MCF 10A (cell line): Measurements from ENCODE around the gene GET3. TPM values are rescaled to one million over a fixed set of nuclear protein-coding genes. Genes with fewer than 3 reads are reported as not detected.
A peak's percentile ranks its signal among the peaks of the same experiment; 100 is the strongest.

Experiments used
- Bru-seq: library from RNA; stranded (reverse); fragments of 400-500 nt; gene quantifications from one replicate; lab custom pipeline; 2021; lab: Mats Ljungman, UMichigan
- BruChase-seq, 2 experiments: library from RNA; stranded (reverse); fragments of 400-500 nt; gene quantifications; one replicate each; lab custom pipeline; 2021; lab: Mats Ljungman, UMichigan
- BruUV-seq: library from RNA; stranded (reverse); fragments of 400-500 nt; replicated peaks from 2 replicates; lab custom pipeline; 2021; lab: Mats Ljungman, UMichigan
- CTCF ChIA-PET: fragments of 300-600 bp; sonication (Branson Sonifier 250); formaldehyde crosslinking; extraction: SDS; loops from one replicate; lab custom pipeline; 2021; ENCODE audit warnings: antibody characterized with exemption, inconsistent platforms; lab: Yijun Ruan, JAX
- POLR2A ChIA-PET: fragments of 300-600, 350-650 bp; sonication (Branson Sonifier 250); formaldehyde crosslinking; extraction: SDS; loops from one replicate; lab custom pipeline; 2020; ENCODE audit warnings: antibody characterized with exemption, inconsistent platforms; lab: Yijun Ruan, JAX
- DNase-seq: peaks from one replicate; pipeline ENCODE4 v3.0.0-alpha.2; 2018; ENCODE audit not compliant: unreplicated experiment
- H3K27ac Mint-ChIP-seq: one replicate; pipeline ENCODE4 v1.8.0; 2022; ENCODE audit warnings: mild to moderate bottlenecking, low read depth, mixed read lengths; ENCODE audit not compliant: unreplicated experiment
- H3K27me3 Mint-ChIP-seq: one replicate; pipeline ENCODE4 v1.8.0; 2022; ENCODE audit warnings: mixed read lengths; ENCODE audit not compliant: insufficient read depth, unreplicated experiment
- H3K36me3 Mint-ChIP-seq: one replicate; pipeline ENCODE4 v1.8.0; 2022; ENCODE audit warnings: mild to moderate bottlenecking, moderate library complexity, mixed read lengths; ENCODE audit not compliant: insufficient read depth, unreplicated experiment
- H3K4me1 Mint-ChIP-seq: one replicate; pipeline ENCODE4 v1.8.0; 2022; ENCODE audit warnings: mixed read lengths; ENCODE audit not compliant: insufficient read depth, unreplicated experiment
- H3K4me3 Mint-ChIP-seq: one replicate; pipeline ENCODE4 v1.8.0; 2022; ENCODE audit warnings: mild to moderate bottlenecking, moderate library complexity, mixed read lengths; ENCODE audit not compliant: unreplicated experiment
- H3K9me3 Mint-ChIP-seq: one replicate; pipeline ENCODE4 v1.8.0; 2022; ENCODE audit warnings: mixed read lengths; ENCODE audit not compliant: unreplicated experiment
- CTCF ChIP-seq: fragments of 200-600 bp; IDR thresholded peaks from one replicate; pipeline ENCODE4 v1.8.0; 2022; ENCODE audit warnings: antibody characterized with exemption, mild to moderate bottlenecking; ENCODE audit not compliant: unreplicated experiment
- intact Hi-C: fragments of 100-400 bp; cut with micrococcal nuclease; formaldehyde crosslinking; loops from 2 replicates; pipeline ENCODE4 v1.14.1; 2022
- long read RNA-seq: library from polyadenylated mRNA; stranded (forward); transcript quantifications from one replicate; pipeline ENCODE4 v2.0.0, GENCODE V29; 2022
- total RNA-seq: library from RNA; stranded (reverse); gene quantifications from 2 replicates; pipeline ENCODE4 v1.2.3, GENCODE V29; 2022

The GET3 gene
- total RNA-seq (62.9 and 67.1 TPM in 2 replicates), Bru-seq, nascent RNA (percentile 62 among the genes with signal in this experiment), BruChase-seq, experiment 1, labeled RNA remaining after a 6-hour chase (percentile 81 among the genes with signal in this experiment), BruChase-seq, experiment 2, labeled RNA remaining after a 2-hour chase (percentile 64 among the genes with signal in this experiment)
- long read RNA-seq, transcript ASNA1-201 (7 exons, 1,280 nt), result major isoform, 128 of 132 reads
- long read RNA-seq, partial matches to known transcripts, result 0 of 132 reads
- long read RNA-seq, other reads (novel, unspliced or antisense), result 4 of 132 reads

GRCh38 chr19:12736995-12737834 lies at the start of gene GET3:
Gene GET3 (plus strand): TSS chr19:12737497. CDS start chr19:12737506, 9 bp downstream.
- peak; percentile 100 for DNase-seq
- intact Hi-C loops, result no loop called here
- peaks cover 22% of the 10 kb centered on the region for H3K4me1 Mint-ChIP-seq
- peaks cover 48% of the 10 kb centered on the region for H3K36me3 Mint-ChIP-seq
- BruUV-seq, result TSS peak; percentile 73
- H3K9me3 Mint-ChIP-seq, result no peaks in the 10 kb centered on the region
- no peak for TF ChIP-seq CTCF
- H3K27ac Mint-ChIP-seq, result peak within 1 kb of the TSS; percentile 100
- POLR2A ChIA-PET, result interaction anchor here (0.6 to 8.5 kb wide), 24 partner anchors 9 to 268 kb away, joined by 3 to 235 read pairs (median 4); partner anchors contain the start of genes BEST2, FBXW9, JUNB and TNPO2
- CTCF ChIA-PET, result interaction anchor here (0.6 to 2.3 kb wide), 9 partner anchors 8 to 110 kb away, joined by 3 to 8 read pairs (median 5); partner anchors contain the start of gene TNPO2
- peak within 1 kb of the TSS; percentile 99 for H3K4me3 Mint-ChIP-seq
- H3K27me3 Mint-ChIP-seq, result no peaks in the 10 kb centered on the region

GRCh38 chr19:12689012-12689411 lies 48.3 kb upstream of the GET3 start:
- no peak for DNase-seq
- H3K4me1 Mint-ChIP-seq, result no peaks in the 10 kb centered on the region
- H3K9me3 Mint-ChIP-seq, result no peaks in the 10 kb centered on the region
- ChIA-PET POLR2A (no interaction called here), CTCF (no interaction called here)
- peaks cover 28% of the 10 kb centered on the region for H3K36me3 Mint-ChIP-seq
- H3K27me3 Mint-ChIP-seq, result no peaks in the 10 kb centered on the region
- H3K27ac Mint-ChIP-seq, result no peak overlapping the region
- intact Hi-C loops, result no loop called here
- no peak overlapping the region for H3K4me3 Mint-ChIP-seq
- TF ChIP-seq CTCF, result no peak
- BruUV-seq, result no TSS peak

GRCh38 chr19:12689581-12690216 lies 47.6 kb upstream of the GET3 start:
- no peak for DNase-seq
- Mint-ChIP-seq H3K4me1 (no peaks in the 10 kb centered on the region), H3K9me3 (no peaks in the 10 kb centered on the region), H3K27me3 (no peaks in the 10 kb centered on the region), H3K4me3 (no peak overlapping the region), H3K36me3 (peaks cover 28% of the 10 kb centered on the region), H3K27ac (no peak overlapping the region)
- BruUV-seq, result no TSS peak
- no peak for TF ChIP-seq CTCF
- intact Hi-C loops, result no loop called here
- ChIA-PET CTCF (interaction anchor here (0.6 to 1.3 kb wide), 2 partner anchors 18 to 287 kb away, joined by 3 to 4 read pairs; no protein-coding TSS in a partner anchor), POLR2A (no interaction called here)
